ENCODE results near the gene UBE2E1.
"Not testable (repeated sequence)": the region's sequence is repeated elsewhere in the genome, so short reads cannot be mapped to it uniquely, and the experiment has no call there.

UBE2E1 gene

DNA sequence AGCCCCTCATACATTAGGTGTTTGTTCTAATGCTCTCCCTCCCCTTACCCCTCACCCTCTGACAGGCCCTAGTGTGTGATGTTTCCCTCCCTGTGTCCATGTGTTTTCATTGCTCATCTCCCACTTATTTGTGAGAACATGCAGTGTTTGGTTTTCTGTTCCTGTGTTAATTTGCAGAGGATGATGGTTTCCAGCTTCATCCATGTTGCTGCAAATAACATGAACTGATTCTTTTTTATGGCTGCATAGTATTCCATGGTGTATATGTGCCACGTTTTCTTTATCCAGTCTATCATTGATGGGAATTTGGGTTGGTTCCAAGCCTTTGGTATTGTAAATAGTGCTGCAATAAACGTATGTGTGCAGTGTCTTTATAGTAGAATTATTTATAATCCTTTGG is 43.7 kb downstream of the UBE2E1 start:
- DNase-seq (ENCODE audit: low spot score): not testable (repeated sequence)

DNA sequence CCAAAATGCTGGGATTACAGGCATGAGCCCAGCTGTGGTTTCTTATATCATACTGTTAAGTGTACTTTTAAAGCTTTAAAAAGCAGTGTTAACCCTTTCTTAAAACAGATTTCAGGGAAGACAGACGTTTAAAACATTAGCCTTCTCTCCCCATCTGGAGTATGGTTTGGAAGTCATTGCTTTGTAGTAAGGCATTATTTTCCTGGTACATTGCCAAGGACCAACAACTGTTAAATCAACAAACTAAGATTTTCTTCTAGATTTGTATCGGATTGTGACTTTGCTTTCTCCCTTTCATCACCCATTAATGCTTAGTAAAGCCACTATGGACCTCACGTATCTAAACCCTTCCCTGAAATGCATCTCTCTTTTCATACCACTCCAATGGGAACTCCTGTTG is 50.5 kb downstream of the UBE2E1 start:
- DNase-seq (ENCODE audit: low spot score): no peak

GRCh38 chr3:23859012-23859743 is 53.4 kb downstream of the UBE2E1 start:
- no peak for DNase-seq (ENCODE audit: low spot score)

DNA sequence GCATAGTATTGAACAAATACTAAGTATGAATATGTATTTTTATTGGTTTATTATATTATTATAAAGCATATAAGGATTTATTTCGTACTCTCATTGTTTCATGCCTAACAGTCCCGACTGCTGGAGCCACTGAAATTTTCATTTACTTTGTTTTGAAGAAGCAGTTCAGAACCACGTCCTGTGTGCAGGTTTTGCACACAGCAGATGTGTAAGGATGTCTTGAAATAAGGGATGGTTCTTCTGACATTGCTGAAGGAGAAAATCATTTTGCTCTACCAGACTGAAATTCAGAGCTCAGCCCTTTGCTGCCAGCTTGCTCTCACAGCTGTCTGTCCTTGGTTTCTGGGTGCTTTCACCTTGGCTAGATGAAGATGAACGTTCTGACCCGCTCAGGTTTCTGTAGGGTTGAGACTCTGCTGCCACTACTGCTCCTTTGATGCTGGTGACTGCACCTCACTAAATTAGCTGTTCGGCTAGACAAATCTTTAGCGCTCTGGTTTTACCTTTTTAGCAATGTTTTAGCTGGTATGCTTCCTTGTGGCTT is 54.2 kb downstream of the UBE2E1 start:
- no peak for DNase-seq (ENCODE audit: low spot score)

GRCh38 chr3:23861689-23862088 is 55.9 kb downstream of the UBE2E1 start:
- DNase-seq (ENCODE audit: low spot score): no peak

GRCh38 chr3:23863060-23863459 is 57.3 kb downstream of the UBE2E1 start:
- no peak for DNase-seq (ENCODE audit: low spot score)

- DNase-seq (ENCODE audit: low spot score): no peak
Observed at GRCh38 chr3:23864931-23865330, 59.2 kb downstream of the UBE2E1 start.

- no peak for DNase-seq (ENCODE audit: low spot score)
Observed at GRCh38 chr3:23865595-23866396, 60.0 kb downstream of the UBE2E1 start.

- DNase-seq (ENCODE audit: low spot score): no peak
Observed at GRCh38 chr3:23867400-23867799, 61.6 kb downstream of the UBE2E1 start.

GRCh38 chr3:23867838-23868237 is 62.1 kb downstream of the UBE2E1 start:
- DNase-seq (ENCODE audit: low spot score): no peak

GRCh38 chr3:23869977-23870662 is 64.4 kb downstream of the UBE2E1 start:
- DNase-seq (ENCODE audit: low spot score): no peak

GRCh38 chr3:23870663-23871043 is 64.9 kb downstream of the UBE2E1 start:
- DNase-seq (ENCODE audit: low spot score): not testable (repeated sequence)

- not testable (repeated sequence) for DNase-seq (ENCODE audit: low spot score)
Observed at GRCh38 chr3:23871361-23871760, 65.6 kb downstream of the UBE2E1 start.

GRCh38 chr3:23872330-23872729 is 66.6 kb downstream of the UBE2E1 start:
- no peak for DNase-seq (ENCODE audit: low spot score)

- DNase-seq (ENCODE audit: low spot score): no peak
Observed at GRCh38 chr3:23873941-23874340, 68.2 kb downstream of the UBE2E1 start.

GRCh38 chr3:23874359-23875112 is 68.8 kb downstream of the UBE2E1 start:
- no peak for DNase-seq (ENCODE audit: low spot score)

DNA sequence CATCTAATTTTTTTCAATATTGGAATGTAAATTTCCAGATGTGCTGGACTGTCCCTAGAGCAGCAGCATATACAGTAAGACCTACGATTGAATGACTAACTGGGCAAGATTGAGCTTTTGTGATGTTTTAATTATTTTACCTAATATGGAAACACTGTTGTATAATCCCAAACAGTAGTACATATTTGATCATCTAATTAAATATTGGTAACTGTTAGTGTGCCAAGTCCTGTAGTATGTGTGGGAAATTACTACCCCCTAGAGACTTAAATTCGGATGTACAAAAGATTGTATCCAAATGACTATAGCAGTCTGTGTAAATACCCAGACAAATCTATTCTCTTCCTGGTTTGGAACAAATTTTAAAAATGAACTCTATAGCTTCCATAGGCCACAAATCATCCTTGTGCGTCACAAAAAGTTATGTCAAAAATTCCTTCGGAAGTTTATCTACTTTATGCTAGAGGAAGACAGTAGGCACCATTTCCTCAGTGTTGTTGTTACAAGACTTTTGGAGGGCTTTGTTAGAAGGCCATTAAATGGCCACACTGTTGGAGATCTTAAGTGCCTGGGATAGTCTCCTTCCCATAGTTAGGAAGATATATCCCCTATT is 69.5 kb downstream of the UBE2E1 start:
- no peak for DNase-seq (ENCODE audit: low spot score)

- no peak for DNase-seq (ENCODE audit: low spot score)
Observed at GRCh38 chr3:23876923-23877322, 71.2 kb downstream of the UBE2E1 start.

DNA sequence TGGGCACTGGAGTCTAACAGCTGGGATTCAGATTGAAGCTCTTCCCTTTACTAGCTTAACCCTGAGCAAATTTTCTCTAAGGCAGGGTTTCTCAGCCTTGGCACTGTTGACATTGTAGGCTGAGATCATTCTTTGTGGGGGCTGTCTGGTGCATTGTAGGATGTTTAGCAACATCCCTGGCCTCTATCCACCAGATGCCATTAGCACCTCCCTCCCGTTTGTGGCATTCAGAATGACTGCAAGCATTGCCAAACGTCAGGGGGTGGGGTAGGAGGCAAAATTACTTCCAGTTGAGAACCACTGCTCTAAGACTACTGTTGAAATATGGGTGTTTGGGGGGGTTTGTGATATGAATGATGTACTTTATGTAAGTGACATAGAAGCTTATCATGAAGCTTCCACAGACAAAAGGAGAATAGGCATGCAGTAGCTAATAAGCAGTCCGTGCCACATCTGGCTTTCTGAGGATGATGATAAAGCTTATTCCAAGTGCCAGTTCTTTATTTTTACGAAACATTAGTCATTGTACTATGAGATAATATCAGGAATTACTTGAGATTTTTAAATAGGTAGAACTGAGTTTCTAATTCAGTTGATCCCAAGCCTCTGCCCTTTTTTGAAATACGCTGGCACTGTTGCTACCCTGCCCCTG is 71.7 kb downstream of the UBE2E1 start:
- no peak for DNase-seq (ENCODE audit: low spot score)

- no peak for DNase-seq (ENCODE audit: low spot score)
Observed at GRCh38 chr3:23879485-23879884, 73.7 kb downstream of the UBE2E1 start.
